H1 (cell line): ENCODE results near the gene OR5AU1. TPM values are rescaled to one million over a fixed set of nuclear protein-coding genes. Genes with fewer than 3 reads are reported as not detected.

Experiments
- CTCF ChIA-PET: fragments of 300-600 bp; sonication (Branson Sonifier 250); formaldehyde crosslinking; loops from one replicate; lab custom pipeline; 2021; ENCODE audit not compliant: partially characterized antibody; lab: Charles Lee
- POLR2A ChIA-PET: fragments of 300-600 bp; sonication (Branson Sonifier 250); formaldehyde crosslinking; loops from one replicate; lab custom pipeline; 2021; ENCODE audit warnings: inconsistent platforms; ENCODE audit not compliant: partially characterized antibody; lab: Charles Lee
- DNase-seq, 2 experiments: peaks; one replicate each; pipeline versions ENCODE4 v3.0.0 to v3.0.0-alpha.2; 2010 to 2022; ENCODE audit warnings: low spot score in 2 of 2, low read depth in 1 of 2, mixed read lengths in 1 of 2
- FAIRE-seq: peaks from 2 replicates; lab custom pipeline; 2011; peaks lifted over from hg19 to GRCh38; lab: Jason Lieb, UNC
- H2AFZ ChIP-seq: 2 replicates; pipeline ENCODE4 v1.8.1; 2012; ENCODE audit warnings: low read length, inconsistent platforms
- H2AK5ac ChIP-seq: 2 replicates; pipeline ENCODE4 v1.6.1; 2013; ENCODE audit warnings: low read depth, low read length
- H2BK120ac ChIP-seq: replicated peaks from 2 replicates; pipeline ENCODE3; 2013; ENCODE audit warnings: low read depth, low read length, inconsistent platforms
- H2BK12ac ChIP-seq: 2 replicates; pipeline ENCODE4 v1.6.1; 2013; ENCODE audit warnings: low read depth, low read length
- H2BK15ac ChIP-seq: 2 replicates; pipeline ENCODE4 v1.6.1; 2013; ENCODE audit warnings: low read length
- H2BK20ac ChIP-seq: 2 replicates; pipeline ENCODE4 v1.6.1; 2013; ENCODE audit warnings: low read length
- H2BK5ac ChIP-seq: 2 replicates; pipeline ENCODE4 v1.6.1; 2013; ENCODE audit warnings: low read depth, low read length
- H3K14ac ChIP-seq: 2 replicates; pipeline ENCODE4 v1.6.1; 2013; ENCODE audit warnings: inconsistent platforms; ENCODE audit not compliant: insufficient read length
- H3K18ac ChIP-seq: 2 replicates; pipeline ENCODE4 v1.6.1; 2013; ENCODE audit warnings: low read length; ENCODE audit errors: extremely low read depth
- H3K23ac ChIP-seq: 2 replicates; pipeline ENCODE4 v1.6.1; 2013; ENCODE audit warnings: inconsistent platforms; ENCODE audit not compliant: insufficient read length
- H3K23me2 ChIP-seq: 2 replicates; pipeline ENCODE4 v1.6.1; 2013; ENCODE audit warnings: low read depth, low read length
- H3K27ac ChIP-seq: 2 replicates; pipeline ENCODE4 v1.6.1; 2011; ENCODE audit warnings: low read depth, low read length, inconsistent platforms
- H3K27me3 ChIP-seq, 4 experiments: replicated peaks in 1 of 4; 1 replicate in 1 of 4; 2 replicates in 3 of 4; pipeline versions ENCODE4 v1.6.1 to v1.8.1; 2011 to 2013; ENCODE audit warnings: low read length in 3 of 4, mild to moderate bottlenecking in 3 of 4, inconsistent platforms in 2 of 4, mixed read lengths in 2 of 4, moderate library complexity in 1 of 4; ENCODE audit not compliant: control insufficient read depth in 3 of 4, insufficient read depth in 3 of 4; ENCODE audit errors: extremely low read depth in 1 of 4
- H3K36me3 ChIP-seq, 4 experiments: 2 replicates each; pipeline versions ENCODE4 v1.6.1 to v1.8.1; 2011 to 2013; ENCODE audit warnings: mild to moderate bottlenecking in 4 of 4, low read length in 3 of 4, moderate library complexity in 2 of 4, control low read depth in 1 of 4, inconsistent platforms in 1 of 4; ENCODE audit not compliant: insufficient read depth in 4 of 4, control insufficient read depth in 2 of 4
- H3K4ac ChIP-seq: replicated peaks from 2 replicates; pipeline ENCODE3; 2013; ENCODE audit warnings: low read length, low read depth, mixed read lengths, inconsistent platforms; ENCODE audit not compliant: insufficient read length
- H3K4me1 ChIP-seq, 4 experiments: replicated peaks in 1 of 4; 1 replicate in 1 of 4; 2 replicates in 3 of 4; pipeline versions ENCODE4 v1.6.1 to v1.8.1; 2011 to 2013; ENCODE audit warnings: low read length in 3 of 4, inconsistent platforms in 2 of 4, mixed read lengths in 1 of 4; ENCODE audit not compliant: insufficient read depth in 4 of 4, control insufficient read depth in 3 of 4
- H3K4me2 ChIP-seq, 2 experiments: 2 replicates each; pipeline versions ENCODE4 v1.6.1 to v1.8.1; 2011 to 2013; ENCODE audit warnings: low read depth in 2 of 2, low read length in 2 of 2, control low read depth in 1 of 2, inconsistent platforms in 1 of 2, mild to moderate bottlenecking in 1 of 2; ENCODE audit not compliant: insufficient read depth in 1 of 2
- H3K4me3 ChIP-seq, 4 experiments: fragments of 200-600, 300-600 bp in 1 of 4; sonication (generic), shearing (Covaris generic), sonication (Bioruptor Twin) in 1 of 4; 2 replicates each; pipeline versions ENCODE4 v1.5.1 to v1.8.1; 2011 to 2016; ENCODE audit warnings: low read length in 4 of 4, low read depth in 3 of 4, control low read depth in 2 of 4, inconsistent platforms in 2 of 4, mild to moderate bottlenecking in 2 of 4, mixed read lengths in 1 of 4, moderate library complexity in 1 of 4; ENCODE audit not compliant: insufficient read depth in 2 of 4; ENCODE audit errors: extremely low read depth in 1 of 4
- H3K56ac ChIP-seq: replicated peaks from 2 replicates; pipeline ENCODE3; 2013; ENCODE audit warnings: low read depth, mild to moderate bottlenecking, mixed read lengths, low read length, inconsistent platforms; ENCODE audit not compliant: insufficient read length
- H3K79me1 ChIP-seq: 2 replicates; pipeline ENCODE4 v1.6.1; 2013; ENCODE audit warnings: low read depth, low read length, control low read depth
- H3K79me2 ChIP-seq, 2 experiments: 2 replicates each; pipeline versions ENCODE4 v1.6.1 to v1.8.1; 2012 to 2013; ENCODE audit warnings: low read length in 2 of 2, mild to moderate bottlenecking in 2 of 2, inconsistent platforms in 1 of 2; ENCODE audit not compliant: insufficient read depth in 2 of 2, control insufficient read depth in 1 of 2
- H3K9ac ChIP-seq, 4 experiments: replicated peaks in 1 of 4; 1 replicate in 1 of 4; 2 replicates in 3 of 4; pipeline versions ENCODE4 v1.6.1 to v1.8.1; 2011 to 2013; ENCODE audit warnings: low read depth in 3 of 4, low read length in 3 of 4, control low read depth in 2 of 4, mild to moderate bottlenecking in 2 of 4, moderate library complexity in 2 of 4, inconsistent platforms in 1 of 4; ENCODE audit errors: extremely low read depth in 1 of 4
- H3K9me3 ChIP-seq, 2 experiments: 2 replicates each; pipeline versions ENCODE4 v1.6.1 to v1.8.1; 2012 to 2013; ENCODE audit warnings: mild to moderate bottlenecking in 2 of 2, moderate library complexity in 2 of 2, control low read depth in 1 of 2, inconsistent platforms in 1 of 2, low read depth in 1 of 2, low read length in 1 of 2, mixed read lengths in 1 of 2; ENCODE audit not compliant: insufficient read depth in 2 of 2
- H4K20me1 ChIP-seq, 2 experiments: replicated peaks in 1 of 2; 2 replicates each; pipeline versions ENCODE3 to v1.8.1; 2011 to 2013; ENCODE audit warnings: inconsistent platforms in 2 of 2, low read length in 2 of 2, mild to moderate bottlenecking in 1 of 2; ENCODE audit not compliant: insufficient read depth in 2 of 2, control insufficient read depth in 1 of 2
- H4K5ac ChIP-seq: 2 replicates; pipeline ENCODE4 v1.6.1; 2013; ENCODE audit warnings: low read length, low read depth, mixed read lengths, inconsistent platforms; ENCODE audit not compliant: insufficient read length
- H4K8ac ChIP-seq: 2 replicates; pipeline ENCODE4 v1.8.0; 2013; ENCODE audit warnings: mild to moderate bottlenecking, moderate library complexity, low read length, inconsistent platforms; ENCODE audit not compliant: insufficient read depth; ENCODE audit errors: extremely low read depth
- H4K91ac ChIP-seq: replicated peaks from 2 replicates; pipeline ENCODE3; 2013; ENCODE audit warnings: low read length, mixed read lengths, inconsistent platforms; ENCODE audit not compliant: insufficient read length
- CHD2 ChIP-seq: IDR thresholded peaks from 2 replicates; pipeline ENCODE4 v1.6.1; 2012; ENCODE audit warnings: low read length, improper control_type of control experiment
- CREB1 ChIP-seq: IDR thresholded peaks from 2 replicates; pipeline ENCODE4 v1.6.1; 2012; ENCODE audit warnings: inconsistent platforms
- EGR1 ChIP-seq: IDR thresholded peaks from 2 replicates; pipeline ENCODE4 v1.6.1; 2011; ENCODE audit warnings: low read depth, low read length, borderline replicate concordance
- GTF2F1 ChIP-seq: IDR thresholded peaks from 2 replicates; pipeline ENCODE4 v1.6.1; 2012; ENCODE audit warnings: low read depth, low read length, improper control_type of control experiment, borderline replicate concordance
- HDAC2 ChIP-seq, 2 experiments: fragments of 300-600 bp in 1 of 2; sonication (generic) in 1 of 2; IDR thresholded peaks; 2 replicates each; pipeline ENCODE4 v1.6.1; 2011 to 2012; ENCODE audit warnings: low read depth in 2 of 2, low read length in 2 of 2, mild to moderate bottlenecking in 2 of 2, moderate library complexity in 2 of 2, borderline replicate concordance in 1 of 2, inconsistent platforms in 1 of 2
- HDAC6 ChIP-seq: IDR thresholded peaks from one replicate; pipeline ENCODE4 v1.7.1; 2012; ENCODE audit warnings: low read depth, mild to moderate bottlenecking, inconsistent platforms, low read length, moderate library complexity
- KDM4A ChIP-seq: IDR thresholded peaks from one replicate; pipeline ENCODE4 v1.7.1; 2012; ENCODE audit warnings: low read depth, mild to moderate bottlenecking, moderate library complexity, low read length, inconsistent platforms; ENCODE audit not compliant: severe bottlenecking
- NANOG ChIP-seq: IDR thresholded peaks from 2 replicates; pipeline ENCODE4 v1.6.1; 2011; ENCODE audit warnings: low read length, low read depth, mild to moderate bottlenecking, inconsistent platforms; ENCODE audit not compliant: insufficient read depth, poor library complexity, severe bottlenecking
- POU5F1 ChIP-seq: IDR thresholded peaks from 2 replicates; pipeline ENCODE4 v1.6.1; 2011; ENCODE audit warnings: low read depth, mild to moderate bottlenecking, low read length, moderate library complexity
- RAD21 ChIP-seq, 2 experiments: IDR thresholded peaks in 1 of 2; conservative IDR thresholded peaks in 1 of 2; 2 replicates each; pipeline ENCODE4 v1.6.1; 2011; ENCODE audit warnings: low read depth in 2 of 2, low read length in 2 of 2, improper control_type of control experiment in 1 of 2, inconsistent platforms in 1 of 2, mild to moderate bottlenecking in 1 of 2, moderate library complexity in 1 of 2
- SP4 ChIP-seq: IDR thresholded peaks from 2 replicates; pipeline ENCODE4 v1.6.1; 2012; ENCODE audit warnings: low read length, inconsistent platforms
- TAF1 ChIP-seq: IDR thresholded peaks from 2 replicates; pipeline ENCODE4 v1.6.1; 2011; ENCODE audit warnings: mild to moderate bottlenecking, low read depth, low read length
- TCF12 ChIP-seq: IDR thresholded peaks from 2 replicates; pipeline ENCODE4 v1.6.1; 2011; ENCODE audit warnings: low read depth, mild to moderate bottlenecking, low read length
- WGBS, 2 experiments: shearing (Covaris generic) in 1 of 2; methylation state at CpG; one replicate each; pipeline versions ENCODE4 v1.1.6 to v1.1.7; 2013 to 2015; ENCODE audit warnings: low lambda C conversion rate in 2 of 2, mixed read lengths in 2 of 2, inconsistent platforms in 1 of 2, low coverage in 1 of 2, missing lambda C conversion rate in 1 of 2; ENCODE audit not compliant: insufficient replicate concordance in 2 of 2, insufficient coverage in 1 of 2, insufficient read length in 1 of 2; ENCODE audit errors: extremely low coverage in 1 of 2, missing lambda C conversion rate in 1 of 2; 5-methylcytosine and 5-hydroxymethylcytosine counted together
- polyA plus RNA-seq, 7 experiments: library from polyadenylated mRNA; depleted of rRNA in 3 of 7; stranded (reverse) in 5 of 7; unstranded in 2 of 7; fragments of >200 nt in 5 of 7; fragments of 200-250 nt in 2 of 7; gene quantifications; 1 replicate in 5 of 7; 2 replicates in 1 of 7; 4 replicates in 1 of 7; pipeline versions ENCODE4 v1.2.1 to v1.2.3, GENCODE V29; 2011 to 2013; ENCODE audit warnings: missing spikeins in 2 of 7, mixed read lengths in 2 of 7
- total RNA-seq: library from RNA; stranded (reverse); fragmentation: NEBNext Ultra II Directional; extraction: Animal tissue kit (Norgen Biotek cat#: 25700); gene quantifications from 2 replicates; pipeline ENCODE4 v1.2.1, GENCODE V29; 2021
- TF ChIP-seq, protein P1 (sequence below): IDR thresholded peaks from 2 replicates; pipeline ENCODE4 v1.6.1; 2012; ENCODE audit warnings: inconsistent platforms

OR5AU1 gene
- total and polyA plus RNA-seq, 2 of the 8 experiments (the other 6 are each of a cell fraction or from before 2014, with no cell fraction given), result not detected

GRCh38 chr14:21168055-21168454, 12.2 kb upstream of the OR5AU1 start:
- DNase-seq, result no peak
- TF ChIP-seq, protein P1, sequence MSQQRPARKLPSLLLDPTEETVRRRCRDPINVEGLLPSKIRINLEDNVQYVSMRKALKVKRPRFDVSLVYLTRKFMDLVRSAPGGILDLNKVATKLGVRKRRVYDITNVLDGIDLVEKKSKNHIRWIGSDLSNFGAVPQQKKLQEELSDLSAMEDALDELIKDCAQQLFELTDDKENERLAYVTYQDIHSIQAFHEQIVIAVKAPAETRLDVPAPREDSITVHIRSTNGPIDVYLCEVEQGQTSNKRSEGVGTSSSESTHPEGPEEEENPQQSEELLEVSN, result no peak
- TF ChIP-seq SP4 (no peak), KDM4A (no peak), HDAC6 (no peak), CREB1 (no peak), GTF2F1 (no peak), TCF12 (no peak), EGR1 (no peak), HDAC2 (IDR thresholded peaks at IDR 0.05; ENCODE audit: borderline replicate concordance in 1 of 2, low read depth in 2 of 2, low read length in 2 of 2) (no peak), TAF1 (no peak), RAD21 (IDR thresholded peaks at IDR 0.05 in 1 of 2, conservative IDR thresholded peaks at IDR 0.05 in 1 of 2; ENCODE audit: low read depth in 2 of 2, low read length in 2 of 2) (no peak), NANOG (no peak), CHD2 (no peak), POU5F1 (no peak)

More at GRCh38 chr14:21168055-21168454, 12.2 kb upstream of the OR5AU1 start:
- no peak overlapping the region for H4K91ac ChIP-seq
- POLR2A ChIA-PET, result interaction anchor here (0.8 to 1.4 kb wide), 2 partner anchors 11 to 97 kb away, joined by 3 read pairs; no protein-coding TSS in a partner anchor
- H3K27ac ChIP-seq, result no peak overlapping the region
- H3K79me2 ChIP-seq, result no peaks in the 10 kb centered on the region
- H4K8ac ChIP-seq, result no peak overlapping the region
- no peaks in the 10 kb centered on the region for H3K23me2 ChIP-seq
- no peak overlapping the region for H3K14ac ChIP-seq
- H2BK20ac ChIP-seq, result no peak overlapping the region
- no peak overlapping the region for H3K9ac ChIP-seq
- H2AFZ ChIP-seq, result no peak overlapping the region
- no peaks in the 10 kb centered on the region for H3K4me1 ChIP-seq
- no peak overlapping the region for H3K4me2 ChIP-seq
- no peak overlapping the region for H2BK12ac ChIP-seq
- no peak for FAIRE-seq
- no peaks in the 10 kb centered on the region for H4K20me1 ChIP-seq
- no peaks in the 10 kb centered on the region for H3K9me3 ChIP-seq
- WGBS, 2 experiments, result 95% methylated on average over 8 of the region's 8 CpGs; no CpG with 5 or more reads in 1 of the 2 experiments
- no peak overlapping the region for H2BK120ac ChIP-seq
- no peak overlapping the region for H3K56ac ChIP-seq
- no peak overlapping the region for H3K4ac ChIP-seq
- H2AK5ac ChIP-seq, result no peak overlapping the region
- peak overlapping the region; percentile 32 for H3K23ac ChIP-seq
- H3K4me3 ChIP-seq, result no peak overlapping the region
- no peaks in the 10 kb centered on the region for H3K79me1 ChIP-seq
- CTCF ChIA-PET, result no interaction called here
- H2BK5ac ChIP-seq, result no peak overlapping the region
- H3K36me3 ChIP-seq, result no peaks in the 10 kb centered on the region
- no peak overlapping the region for H2BK15ac ChIP-seq
- H3K18ac ChIP-seq, result no peak overlapping the region
- H4K5ac ChIP-seq, result no peak overlapping the region
- H3K27me3 ChIP-seq, result no peaks in the 10 kb centered on the region
